ENCODE measurements around the gene AR.
"Not testable (repeated sequence)": the region's sequence is repeated elsewhere in the genome, so short reads cannot be mapped to it uniquely, and the experiment has no call there.

Gene AR

GRCh38 chrX:67570839-67571238, 27.0 kb downstream of the AR start:
- no peak for DNase-seq

GRCh38 chrX:67574696-67575095, 30.9 kb downstream of the AR start:
- DNase-seq, result no peak

GRCh38 chrX:67582436-67582835, 38.6 kb downstream of the AR start:
- DNase-seq, result no peak

- no peak for DNase-seq
Measured at GRCh38 chrX:67583171-67583570, 39.4 kb downstream of the AR start.

GRCh38 chrX:67585401-67585800, 41.6 kb downstream of the AR start:
- no peak for DNase-seq

- DNase-seq, result no peak
Measured at GRCh38 chrX:67587946-67588624, 44.3 kb downstream of the AR start.

GRCh38 chrX:67596839-67597790, 53.3 kb downstream of the AR start:
- no peak for DNase-seq

- no peak for DNase-seq
Measured at GRCh38 chrX:67599532-67599931, 55.7 kb downstream of the AR start.

- no peak for DNase-seq
Measured at GRCh38 chrX:67601771-67602170, 58.0 kb downstream of the AR start.

GRCh38 chrX:67604979-67605703, 61.3 kb downstream of the AR start:
- DNase-seq, result no peak

GRCh38 chrX:67607466-67607865, 63.6 kb downstream of the AR start:
- no peak for DNase-seq

GRCh38 chrX:67610282-67610681, 66.5 kb downstream of the AR start:
- no peak for DNase-seq

GRCh38 chrX:67612231-67612630, 68.4 kb downstream of the AR start:
- DNase-seq, result no peak

GRCh38 chrX:67613366-67613765, 69.5 kb downstream of the AR start:
- no peak for DNase-seq

- DNase-seq, result no peak
Measured at GRCh38 chrX:67613996-67614395, 70.2 kb downstream of the AR start.

- no peak for DNase-seq
Measured at GRCh38 chrX:67614423-67614822, 70.6 kb downstream of the AR start.

- DNase-seq, result peak; percentile 39
Measured at GRCh38 chrX:67619253-67619652, 75.4 kb downstream of the AR start.

- no peak for DNase-seq
Measured at GRCh38 chrX:67622053-67622585, 78.3 kb downstream of the AR start.

- DNase-seq, result no peak
Measured at GRCh38 chrX:67624325-67624724, 80.5 kb downstream of the AR start.

- no peak for DNase-seq
Measured at GRCh38 chrX:67635424-67635823, 91.6 kb downstream of the AR start.

GRCh38 chrX:67636532-67636931, 92.7 kb downstream of the AR start:
- DNase-seq, result no peak

- not testable (repeated sequence) for DNase-seq
Measured at GRCh38 chrX:67637293-67637692, 93.5 kb downstream of the AR start.

GRCh38 chrX:67648361-67648760, 104.5 kb downstream of the AR start:
- no peak for DNase-seq
